Neuronal stem cell (in vitro differentiated cells): ENCODE data around the gene UBALD1.
A peak's percentile ranks its signal among the peaks of the same experiment; 100 is the strongest.
"Not testable (repeated sequence)": the region's sequence is repeated elsewhere in the genome, so short reads cannot be mapped to it uniquely, and the experiment has no call there.

Experiments
- DNase-seq: peaks from one replicate; pipeline ENCODE4 v3.0.0-alpha.2; 2013; ENCODE audit warnings: low spot score
- H2AFZ ChIP-seq: one replicate; pipeline ENCODE4 v1.6.1; 2013; ENCODE audit warnings: mild to moderate bottlenecking, low read length, inconsistent platforms
- H2AK5ac ChIP-seq: 2 replicates; pipeline ENCODE4 v1.6.1; 2013; ENCODE audit warnings: low read depth, mild to moderate bottlenecking, inconsistent platforms, low read length, moderate library complexity, mixed read lengths
- H2BK120ac ChIP-seq: 2 replicates; pipeline ENCODE4 v1.6.1; 2013; ENCODE audit warnings: low read depth, mild to moderate bottlenecking, inconsistent platforms, low read length, moderate library complexity, mixed read lengths
- H2BK12ac ChIP-seq: one replicate; pipeline ENCODE4 v1.6.1; 2013; ENCODE audit warnings: low read length, inconsistent platforms
- H2BK15ac ChIP-seq: 2 replicates; pipeline ENCODE4 v1.6.1; 2013; ENCODE audit warnings: mild to moderate bottlenecking, low read length, inconsistent platforms, mixed read lengths
- H2BK5ac ChIP-seq: one replicate; pipeline ENCODE4 v1.6.1; 2013; ENCODE audit warnings: inconsistent platforms, mild to moderate bottlenecking, low read length, moderate library complexity
- H3K14ac ChIP-seq: one replicate; pipeline ENCODE4 v1.6.1; 2013; ENCODE audit warnings: low read length, inconsistent platforms
- H3K18ac ChIP-seq: 2 replicates; pipeline ENCODE4 v1.6.1; 2013; ENCODE audit warnings: low read length, inconsistent platforms
- H3K23ac ChIP-seq: 2 replicates; pipeline ENCODE4 v1.6.1; 2013; ENCODE audit warnings: low read depth, mild to moderate bottlenecking, mixed read lengths, low read length, inconsistent platforms; ENCODE audit not compliant: poor library complexity
- H3K27ac ChIP-seq: replicated peaks from 3 replicates; pipeline ENCODE4 v1.5.1; 2013; ENCODE audit warnings: low read length, inconsistent platforms
- H3K27me3 ChIP-seq, 3 experiments: 2 replicates each; pipeline ENCODE4 v1.6.1; 2013; ENCODE audit warnings: low read length in 3 of 3, mild to moderate bottlenecking in 2 of 3, inconsistent platforms in 1 of 3, low read depth in 1 of 3, mixed read lengths in 1 of 3, moderate library complexity in 1 of 3; ENCODE audit not compliant: control insufficient read depth in 3 of 3, insufficient read depth in 3 of 3
- H3K36me3 ChIP-seq, 2 donors: replicated peaks in 1 of 2; 2 replicates each; pipeline ENCODE4 v1.6.1; 2013; ENCODE audit warnings: low read length in 2 of 2; ENCODE audit not compliant: control insufficient read depth in 2 of 2, insufficient read depth in 2 of 2
- H3K4ac ChIP-seq: 2 replicates; pipeline ENCODE4 v1.6.1; 2013; ENCODE audit warnings: inconsistent platforms, mild to moderate bottlenecking, low read length, moderate library complexity
- H3K4me1 ChIP-seq, 2 donors: 1 replicate in 1 of 2; 2 replicates in 1 of 2; pipeline ENCODE4 v1.6.1; 2013; ENCODE audit warnings: low read length in 2 of 2, low read depth in 1 of 2; ENCODE audit not compliant: control insufficient read depth in 2 of 2, insufficient read depth in 1 of 2
- H3K4me2 ChIP-seq: one replicate; pipeline ENCODE4 v1.6.1; 2013; ENCODE audit warnings: mild to moderate bottlenecking, low read length, inconsistent platforms; ENCODE audit not compliant: insufficient read depth, poor library complexity, severe bottlenecking
- H3K4me3 ChIP-seq, 2 donors: 2 replicates each; pipeline ENCODE4 v1.5.1; 2013; ENCODE audit warnings: low read length in 2 of 2, mild to moderate bottlenecking in 2 of 2, inconsistent platforms in 1 of 2, moderate library complexity in 1 of 2
- H3K79me1 ChIP-seq: one replicate; pipeline ENCODE4 v1.6.1; 2013; ENCODE audit warnings: low read depth, mild to moderate bottlenecking, inconsistent platforms, low read length, moderate library complexity
- H3K9ac ChIP-seq: one replicate; pipeline ENCODE4 v1.6.1; 2013; ENCODE audit warnings: mild to moderate bottlenecking, low read depth, low read length, inconsistent platforms; ENCODE audit not compliant: poor library complexity
- H3K9me3 ChIP-seq, 2 donors: replicated peaks in 1 of 2; 2 replicates each; pipeline versions ENCODE3 to v1.6.1; 2013; ENCODE audit warnings: low read length in 2 of 2, mild to moderate bottlenecking in 2 of 2, inconsistent platforms in 1 of 2, low read depth in 1 of 2, mixed read lengths in 1 of 2, moderate library complexity in 1 of 2; ENCODE audit not compliant: control insufficient read depth in 2 of 2, insufficient read depth in 1 of 2
- H4K8ac ChIP-seq: one replicate; pipeline ENCODE4 v1.6.1; 2013; ENCODE audit warnings: low read depth, mild to moderate bottlenecking, inconsistent platforms, low read length, moderate library complexity
- H4K91ac ChIP-seq: one replicate; pipeline ENCODE4 v1.6.1; 2013; ENCODE audit warnings: low read length, low read depth, mild to moderate bottlenecking, inconsistent platforms; ENCODE audit not compliant: poor library complexity
- WGBS, 2 donors: extraction: QIAGEN DNeasy Blood & Tissue Kit; methylation state at CpG; one replicate each; pipeline ENCODE4 v1.1.7; 2013; ENCODE audit warnings: missing lambda C conversion rate in 2 of 2, mixed read lengths in 1 of 2; ENCODE audit not compliant: insufficient read length in 2 of 2, insufficient replicate concordance in 1 of 2; ENCODE audit errors: extremely low coverage in 2 of 2; 5-methylcytosine and 5-hydroxymethylcytosine counted together

Gene UBALD1

GRCh38 chr16:4576008-4576407, 38.7 kb downstream of the UBALD1 start:
- H2AK5ac ChIP-seq, result no peak overlapping the region
- H4K8ac ChIP-seq, result no peak overlapping the region
- no peaks in the 10 kb centered on the region for H3K9me3 ChIP-seq
- H3K36me3 ChIP-seq, result no peaks in the 10 kb centered on the region
- H2BK12ac ChIP-seq, result no peak overlapping the region
- no peak overlapping the region for H3K9ac ChIP-seq
- peak overlapping the region; percentile 39 for H2BK5ac ChIP-seq
- no peaks in the 10 kb centered on the region for H3K27me3 ChIP-seq
- no CpG with 5 or more reads among the region's 15 CpGs for WGBS, 2 donors
- no peak overlapping the region for H3K14ac ChIP-seq
- H2BK15ac ChIP-seq, result peak overlapping the region; percentile 17
- no peak overlapping the region for H3K4ac ChIP-seq
- no peaks in the 10 kb centered on the region for H3K79me1 ChIP-seq
- H2BK120ac ChIP-seq, result peak overlapping the region; percentile 47
- no peak overlapping the region for H2AFZ ChIP-seq
- no peak overlapping the region for H3K23ac ChIP-seq
- no peak overlapping the region for H3K4me2 ChIP-seq
- no peak overlapping the region for H4K91ac ChIP-seq
- H3K27ac ChIP-seq, result no peak overlapping the region
- H3K4me1 ChIP-seq, result no peaks in the 10 kb centered on the region
- DNase-seq, result no peak
- no peak overlapping the region for H3K18ac ChIP-seq
- no peak overlapping the region for H3K4me3 ChIP-seq

DNA sequence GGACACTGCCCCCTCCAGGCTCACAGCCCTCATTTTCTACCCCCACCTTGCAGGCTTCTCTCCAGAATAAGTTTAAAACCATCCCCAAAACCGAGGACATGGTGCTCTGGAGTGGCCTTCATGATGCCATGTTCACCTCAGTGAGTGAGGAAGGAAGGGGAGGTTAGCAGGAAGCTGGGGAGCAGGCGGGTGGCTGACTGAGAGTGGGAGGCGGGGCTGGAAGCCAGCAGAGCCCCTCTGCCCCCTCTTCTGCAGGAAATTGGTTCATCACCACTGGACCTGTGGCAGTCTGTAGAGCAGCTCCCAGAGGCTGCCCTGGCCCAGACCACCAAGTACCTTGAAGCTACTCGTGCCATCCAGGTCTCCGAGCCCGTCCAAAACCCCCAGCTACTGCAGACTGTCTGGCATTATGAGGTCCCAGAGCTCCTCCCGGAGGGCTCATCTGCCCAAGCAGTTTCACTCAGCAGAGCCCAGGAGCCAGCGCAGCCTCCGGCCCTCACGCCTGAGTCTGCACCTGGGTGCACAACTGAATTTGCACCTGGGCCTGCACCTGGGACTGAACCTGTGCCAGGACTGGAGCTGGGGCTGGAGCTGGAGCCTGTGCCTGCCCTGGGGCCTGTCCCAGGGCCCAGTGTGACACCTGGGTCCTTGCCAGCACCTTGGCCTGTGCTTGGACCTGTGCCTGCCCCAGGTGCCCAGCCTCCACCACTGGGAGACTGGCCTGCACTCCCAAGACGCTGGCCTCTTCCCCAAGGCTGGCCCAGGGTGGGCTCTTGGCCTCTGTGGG, 39.6 kb downstream of the UBALD1 start:
- Histone ChIP-seq H3K4me2 (no peak overlapping the region), H4K8ac (no peak overlapping the region), H3K18ac (peak overlapping the region; percentile 38), H3K23ac (peak overlapping the region; percentile 17), H2BK12ac (no peak overlapping the region), H3K14ac (peak overlapping the region; percentile 47), H3K36me3 (no peaks in the 10 kb centered on the region), H2BK5ac (peak overlapping the region; percentile 39), H3K79me1 (no peaks in the 10 kb centered on the region), H2AFZ (no peak overlapping the region), H4K91ac (no peak overlapping the region), H3K27ac (no peak overlapping the region), H3K4me1 (no peaks in the 10 kb centered on the region), H2BK15ac (peak overlapping the region; percentile 64), H3K4me3 (no peak overlapping the region), H3K9ac (peak overlapping the region; percentile 21), H2BK120ac (no peak overlapping the region), H3K27me3 (no peaks in the 10 kb centered on the region), H3K4ac (no peak overlapping the region), H2AK5ac (peak overlapping the region; percentile 88), H3K9me3 (no peaks in the 10 kb centered on the region)
- DNase-seq, result no peak
- WGBS, 2 donors, result no CpG with 5 or more reads among the region's 11 CpGs

- not testable (repeated sequence) for H2BK15ac ChIP-seq, H2AFZ ChIP-seq, H3K18ac ChIP-seq, H3K4me3 ChIP-seq, H3K14ac ChIP-seq, H3K23ac ChIP-seq, H3K27me3 ChIP-seq, H3K27ac ChIP-seq, H3K4me2 ChIP-seq, H3K4me1 ChIP-seq, H2BK5ac ChIP-seq, H3K4ac ChIP-seq, H3K9me3 ChIP-seq, DNase-seq, H3K36me3 ChIP-seq, H2AK5ac ChIP-seq, H2BK120ac ChIP-seq, H2BK12ac ChIP-seq, H4K91ac ChIP-seq, H3K79me1 ChIP-seq, H4K8ac ChIP-seq, H3K9ac ChIP-seq
- WGBS, 2 donors, result no CpG with 5 or more reads among the region's 7 CpGs
Observed at GRCh38 chr16:4573926-4574325, 40.8 kb downstream of the UBALD1 start.

DNA sequence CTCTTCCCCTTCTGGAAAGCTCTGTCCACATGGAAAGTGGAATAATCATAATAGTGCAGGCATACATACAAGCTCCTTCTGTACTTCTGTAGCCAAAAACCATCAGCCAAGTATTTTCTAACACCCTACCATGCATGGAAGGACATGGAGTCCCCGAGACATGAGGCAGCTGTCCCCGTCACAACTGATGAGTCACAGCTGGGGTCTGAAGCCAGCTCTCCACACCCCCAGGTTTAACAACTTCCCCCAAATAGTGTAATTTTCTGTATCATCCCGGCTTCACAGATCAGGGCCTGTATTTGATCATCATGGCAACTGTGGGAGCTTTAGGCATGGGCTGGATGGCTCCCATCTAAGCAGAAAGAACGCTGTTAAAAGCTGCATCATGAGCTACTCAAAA, 42.0 kb downstream of the UBALD1 start:
- Histone ChIP-seq H3K23ac (no peak overlapping the region), H2BK5ac (no peak overlapping the region), H4K8ac (no peak overlapping the region), H2AK5ac (no peak overlapping the region), H3K4me3 (no peak overlapping the region), H3K4me2 (no peak overlapping the region), H3K9me3 (no peaks in the 10 kb centered on the region), H3K18ac (no peak overlapping the region), H2AFZ (no peak overlapping the region), H3K4me1 (no peaks in the 10 kb centered on the region), H4K91ac (no peak overlapping the region), H3K4ac (no peak overlapping the region), H3K9ac (no peak overlapping the region), H3K79me1 (no peaks in the 10 kb centered on the region), H2BK12ac (no peak overlapping the region), H3K27me3 (no peaks in the 10 kb centered on the region), H3K36me3 (no peaks in the 10 kb centered on the region), H3K27ac (no peak overlapping the region), H3K14ac (no peak overlapping the region), H2BK15ac (no peak overlapping the region), H2BK120ac (no peak overlapping the region)
- DNase-seq, result no peak
- WGBS, 2 donors, result no CpG with 5 or more reads among the region's 4 CpGs
